Ectodermal cell (in vitro differentiated cells): ENCODE measurements around the gene NECAB3.
"Not testable (repeated sequence)": the region's sequence is repeated elsewhere in the genome, so short reads cannot be mapped to it uniquely, and the experiment has no call there.

Experiments
- H3K27ac ChIP-seq: 2 replicates; pipeline ENCODE4 v1.7.0; 2013; ENCODE audit warnings: mild to moderate bottlenecking, low read depth, low read length; ENCODE audit not compliant: insufficient read depth, poor library complexity, severe bottlenecking
- H3K27me3 ChIP-seq: 2 replicates; pipeline ENCODE4 v1.7.0; 2013; ENCODE audit warnings: mild to moderate bottlenecking, low read length; ENCODE audit not compliant: insufficient read depth, control insufficient read depth, poor library complexity, severe bottlenecking
- H3K36me3 ChIP-seq: one replicate; pipeline ENCODE4 v1.7.0; 2013; ENCODE audit warnings: low read length; ENCODE audit not compliant: control insufficient read depth, insufficient read depth
- H3K4me1 ChIP-seq: one replicate; pipeline ENCODE4 v1.7.0; 2013; ENCODE audit warnings: low read length; ENCODE audit not compliant: control insufficient read depth, insufficient read depth
- H3K4me3 ChIP-seq: 2 replicates; pipeline ENCODE4 v1.7.0; 2013; ENCODE audit warnings: low read depth, low read length, control low read depth; ENCODE audit not compliant: insufficient read depth
- H3K9me3 ChIP-seq: 2 replicates; pipeline ENCODE4 v1.7.0; 2013; ENCODE audit warnings: mild to moderate bottlenecking, low read length, moderate library complexity; ENCODE audit not compliant: control insufficient read depth
- WGBS, 2 experiments: methylation state at CpG; one replicate each; pipeline ENCODE4 v1.1.7; 2013; ENCODE audit warnings: missing lambda C conversion rate in 2 of 2; 5-methylcytosine and 5-hydroxymethylcytosine counted together

Gene NECAB3

GRCh38 chr20:33640287-33640686 is 33.9 kb downstream of the NECAB3 start:
- H3K4me3 ChIP-seq, result no peak overlapping the region
- peaks cover 13% of the 10 kb centered on the region for H3K36me3 ChIP-seq
- H3K4me1 ChIP-seq, result no peaks in the 10 kb centered on the region
- H3K9me3 ChIP-seq, result no peaks in the 10 kb centered on the region
- 95 to 96% methylated on average over 13 of the region's 13 CpGs for whole genome bisulfite sequencing, 2 experiments
- no peaks in the 10 kb centered on the region for H3K27me3 ChIP-seq
- no peak overlapping the region for H3K27ac ChIP-seq

- no peak overlapping the region for H3K27ac ChIP-seq
- H3K36me3 ChIP-seq, result peaks cover 7% of the 10 kb centered on the region
- H3K9me3 ChIP-seq, result no peaks in the 10 kb centered on the region
- H3K27me3 ChIP-seq, result no peaks in the 10 kb centered on the region
- WGBS, 2 experiments, result 92 to 93% methylated on average over 1 of the region's 1 CpG
- H3K4me1 ChIP-seq, result no peaks in the 10 kb centered on the region
- no peak overlapping the region for H3K4me3 ChIP-seq
Measured at GRCh38 chr20:33636776-33637175, 37.5 kb downstream of the NECAB3 start.

GRCh38 chr20:33635341-33635740 is 38.9 kb downstream of the NECAB3 start:
- no peak overlapping the region for H3K27ac ChIP-seq
- peaks cover 10% of the 10 kb centered on the region for H3K36me3 ChIP-seq
- H3K9me3 ChIP-seq, result no peaks in the 10 kb centered on the region
- no peaks in the 10 kb centered on the region for H3K4me1 ChIP-seq
- WGBS, 2 experiments, result 96 to 97% methylated on average over 3 of the region's 3 CpGs
- H3K4me3 ChIP-seq, result no peak overlapping the region
- no peaks in the 10 kb centered on the region for H3K27me3 ChIP-seq

GRCh38 chr20:33631910-33632309 is 42.3 kb downstream of the NECAB3 start:
- H3K4me1 ChIP-seq, H3K27me3 ChIP-seq, H3K9me3 ChIP-seq, H3K27ac ChIP-seq, H3K4me3 ChIP-seq: not testable (repeated sequence)
- WGBS, 2 experiments, result 94 to 95% methylated on average over 4 of the region's 4 CpGs
- H3K36me3 ChIP-seq, result peaks cover 16% of the 10 kb centered on the region

GRCh38 chr20:33630507-33630906 is 43.7 kb downstream of the NECAB3 start:
- Histone ChIP-seq H3K9me3 (no peaks in the 10 kb centered on the region), H3K4me3 (no peak overlapping the region), H3K27me3 (no peaks in the 10 kb centered on the region), H3K4me1 (no peaks in the 10 kb centered on the region), H3K27ac (no peak overlapping the region), H3K36me3 (peaks cover 11% of the 10 kb centered on the region)
- 96 to 97% methylated on average over 4 of the region's 4 CpGs for WGBS, 2 experiments

GRCh38 chr20:33629979-33630378 is 44.2 kb downstream of the NECAB3 start:
- H3K27ac ChIP-seq, result no peak overlapping the region
- no peaks in the 10 kb centered on the region for H3K27me3 ChIP-seq
- 94 to 95% methylated on average over 5 of the region's 5 CpGs for WGBS, 2 experiments
- H3K9me3 ChIP-seq, result no peaks in the 10 kb centered on the region
- peaks cover 11% of the 10 kb centered on the region for H3K36me3 ChIP-seq
- H3K4me1 ChIP-seq, result no peaks in the 10 kb centered on the region
- H3K4me3 ChIP-seq, result no peak overlapping the region

- no peaks in the 10 kb centered on the region for H3K9me3 ChIP-seq
- no peaks in the 10 kb centered on the region for H3K4me1 ChIP-seq
- H3K27me3 ChIP-seq, result no peaks in the 10 kb centered on the region
- WGBS, 2 experiments, result 94 to 96% methylated on average over 10 of the region's 10 CpGs
- no peak overlapping the region for H3K27ac ChIP-seq
- H3K4me3 ChIP-seq, result no peak overlapping the region
- peaks cover 11% of the 10 kb centered on the region for H3K36me3 ChIP-seq
Measured at GRCh38 chr20:33629533-33629932, 44.7 kb downstream of the NECAB3 start.

- peaks cover 11% of the 10 kb centered on the region for H3K36me3 ChIP-seq
Measured at GRCh38 chr20:33627577-33628216, 46.5 kb downstream of the NECAB3 start.

GRCh38 chr20:33626190-33626589 is 48.0 kb downstream of the NECAB3 start:
- no peak overlapping the region for H3K4me3 ChIP-seq
- H3K27me3 ChIP-seq, result no peaks in the 10 kb centered on the region
- no peak overlapping the region for H3K27ac ChIP-seq
- WGBS, 2 experiments, result 97 to 99% methylated on average over 4 of the region's 4 CpGs
- H3K9me3 ChIP-seq, result no peaks in the 10 kb centered on the region
- peaks cover 11% of the 10 kb centered on the region for H3K36me3 ChIP-seq
- H3K4me1 ChIP-seq, result no peaks in the 10 kb centered on the region

More at GRCh38 chr20:33627577-33628216, 46.5 kb downstream of the NECAB3 start:
- H3K4me1 ChIP-seq, result no peaks in the 10 kb centered on the region
- no peaks in the 10 kb centered on the region for H3K9me3 ChIP-seq
- H3K27me3 ChIP-seq, result no peaks in the 10 kb centered on the region
- 91 to 100% methylated on average over 4 of the region's 4 CpGs for WGBS, 2 experiments
- H3K4me3 ChIP-seq, result no peak overlapping the region
- no peak overlapping the region for H3K27ac ChIP-seq

GRCh38 chr20:33624399-33624798 is 49.8 kb downstream of the NECAB3 start:
- no peaks in the 10 kb centered on the region for H3K4me1 ChIP-seq
- H3K27ac ChIP-seq, result no peak overlapping the region
- no peaks in the 10 kb centered on the region for H3K9me3 ChIP-seq
- H3K4me3 ChIP-seq, result no peak overlapping the region
- 96 to 98% methylated on average over 3 of the region's 3 CpGs for WGBS, 2 experiments
- H3K27me3 ChIP-seq, result no peaks in the 10 kb centered on the region
- H3K36me3 ChIP-seq, result no peaks in the 10 kb centered on the region
